H1 (cell line): Measurements from ENCODE around the gene SLCO4C1. TPM values are rescaled to one million over a fixed set of nuclear protein-coding genes. Genes with fewer than 3 reads are reported as not detected.

ENCODE experiments used
- CTCF ChIA-PET: fragments of 300-600 bp; sonication (Branson Sonifier 250); formaldehyde crosslinking; loops from one replicate; lab custom pipeline; 2021; ENCODE audit not compliant: partially characterized antibody; lab: Charles Lee
- POLR2A ChIA-PET: fragments of 300-600 bp; sonication (Branson Sonifier 250); formaldehyde crosslinking; loops from one replicate; lab custom pipeline; 2021; ENCODE audit warnings: inconsistent platforms; ENCODE audit not compliant: partially characterized antibody; lab: Charles Lee
- DNase-seq, 2 experiments: peaks; one replicate each; pipeline versions ENCODE4 v3.0.0 to v3.0.0-alpha.2; 2010 to 2022; ENCODE audit warnings: low spot score in 2 of 2, low read depth in 1 of 2, mixed read lengths in 1 of 2
- FAIRE-seq: peaks from 2 replicates; lab custom pipeline; 2011; peaks lifted over from hg19 to GRCh38; lab: Jason Lieb, UNC
- H2AFZ ChIP-seq: 2 replicates; pipeline ENCODE4 v1.8.1; 2012; ENCODE audit warnings: low read length, inconsistent platforms
- H2AK5ac ChIP-seq: 2 replicates; pipeline ENCODE4 v1.6.1; 2013; ENCODE audit warnings: low read depth, low read length
- H2BK120ac ChIP-seq: replicated peaks from 2 replicates; pipeline ENCODE3; 2013; ENCODE audit warnings: low read depth, low read length, inconsistent platforms
- H2BK12ac ChIP-seq: 2 replicates; pipeline ENCODE4 v1.6.1; 2013; ENCODE audit warnings: low read depth, low read length
- H2BK15ac ChIP-seq: 2 replicates; pipeline ENCODE4 v1.6.1; 2013; ENCODE audit warnings: low read length
- H2BK20ac ChIP-seq: 2 replicates; pipeline ENCODE4 v1.6.1; 2013; ENCODE audit warnings: low read length
- H2BK5ac ChIP-seq: 2 replicates; pipeline ENCODE4 v1.6.1; 2013; ENCODE audit warnings: low read depth, low read length
- H3K14ac ChIP-seq: 2 replicates; pipeline ENCODE4 v1.6.1; 2013; ENCODE audit warnings: inconsistent platforms; ENCODE audit not compliant: insufficient read length
- H3K18ac ChIP-seq: 2 replicates; pipeline ENCODE4 v1.6.1; 2013; ENCODE audit warnings: low read length; ENCODE audit errors: extremely low read depth
- H3K23ac ChIP-seq: 2 replicates; pipeline ENCODE4 v1.6.1; 2013; ENCODE audit warnings: inconsistent platforms; ENCODE audit not compliant: insufficient read length
- H3K23me2 ChIP-seq: 2 replicates; pipeline ENCODE4 v1.6.1; 2013; ENCODE audit warnings: low read depth, low read length
- H3K27ac ChIP-seq: 2 replicates; pipeline ENCODE4 v1.6.1; 2011; ENCODE audit warnings: low read depth, low read length, inconsistent platforms
- H3K27me3 ChIP-seq, 4 experiments: replicated peaks in 1 of 4; 1 replicate in 1 of 4; 2 replicates in 3 of 4; pipeline versions ENCODE4 v1.6.1 to v1.8.1; 2011 to 2013; ENCODE audit warnings: low read length in 3 of 4, mild to moderate bottlenecking in 3 of 4, inconsistent platforms in 2 of 4, mixed read lengths in 2 of 4, moderate library complexity in 1 of 4; ENCODE audit not compliant: control insufficient read depth in 3 of 4, insufficient read depth in 3 of 4; ENCODE audit errors: extremely low read depth in 1 of 4
- H3K36me3 ChIP-seq, 4 experiments: 2 replicates each; pipeline versions ENCODE4 v1.6.1 to v1.8.1; 2011 to 2013; ENCODE audit warnings: mild to moderate bottlenecking in 4 of 4, low read length in 3 of 4, moderate library complexity in 2 of 4, control low read depth in 1 of 4, inconsistent platforms in 1 of 4; ENCODE audit not compliant: insufficient read depth in 4 of 4, control insufficient read depth in 2 of 4
- H3K4ac ChIP-seq: replicated peaks from 2 replicates; pipeline ENCODE3; 2013; ENCODE audit warnings: low read length, low read depth, mixed read lengths, inconsistent platforms; ENCODE audit not compliant: insufficient read length
- H3K4me1 ChIP-seq, 4 experiments: replicated peaks in 1 of 4; 1 replicate in 1 of 4; 2 replicates in 3 of 4; pipeline versions ENCODE4 v1.6.1 to v1.8.1; 2011 to 2013; ENCODE audit warnings: low read length in 3 of 4, inconsistent platforms in 2 of 4, mixed read lengths in 1 of 4; ENCODE audit not compliant: insufficient read depth in 4 of 4, control insufficient read depth in 3 of 4
- H3K4me2 ChIP-seq, 2 experiments: 2 replicates each; pipeline versions ENCODE4 v1.6.1 to v1.8.1; 2011 to 2013; ENCODE audit warnings: low read depth in 2 of 2, low read length in 2 of 2, control low read depth in 1 of 2, inconsistent platforms in 1 of 2, mild to moderate bottlenecking in 1 of 2; ENCODE audit not compliant: insufficient read depth in 1 of 2
- H3K4me3 ChIP-seq, 4 experiments: fragments of 200-600, 300-600 bp in 1 of 4; sonication (generic), shearing (Covaris generic), sonication (Bioruptor Twin) in 1 of 4; 2 replicates each; pipeline versions ENCODE4 v1.5.1 to v1.8.1; 2011 to 2016; ENCODE audit warnings: low read length in 4 of 4, low read depth in 3 of 4, control low read depth in 2 of 4, inconsistent platforms in 2 of 4, mild to moderate bottlenecking in 2 of 4, mixed read lengths in 1 of 4, moderate library complexity in 1 of 4; ENCODE audit not compliant: insufficient read depth in 2 of 4; ENCODE audit errors: extremely low read depth in 1 of 4
- H3K56ac ChIP-seq: replicated peaks from 2 replicates; pipeline ENCODE3; 2013; ENCODE audit warnings: low read depth, mild to moderate bottlenecking, mixed read lengths, low read length, inconsistent platforms; ENCODE audit not compliant: insufficient read length
- H3K79me1 ChIP-seq: 2 replicates; pipeline ENCODE4 v1.6.1; 2013; ENCODE audit warnings: low read depth, low read length, control low read depth
- H3K79me2 ChIP-seq, 2 experiments: 2 replicates each; pipeline versions ENCODE4 v1.6.1 to v1.8.1; 2012 to 2013; ENCODE audit warnings: low read length in 2 of 2, mild to moderate bottlenecking in 2 of 2, inconsistent platforms in 1 of 2; ENCODE audit not compliant: insufficient read depth in 2 of 2, control insufficient read depth in 1 of 2
- H3K9ac ChIP-seq, 4 experiments: replicated peaks in 1 of 4; 1 replicate in 1 of 4; 2 replicates in 3 of 4; pipeline versions ENCODE4 v1.6.1 to v1.8.1; 2011 to 2013; ENCODE audit warnings: low read depth in 3 of 4, low read length in 3 of 4, control low read depth in 2 of 4, mild to moderate bottlenecking in 2 of 4, moderate library complexity in 2 of 4, inconsistent platforms in 1 of 4; ENCODE audit errors: extremely low read depth in 1 of 4
- H3K9me3 ChIP-seq, 2 experiments: 2 replicates each; pipeline versions ENCODE4 v1.6.1 to v1.8.1; 2012 to 2013; ENCODE audit warnings: mild to moderate bottlenecking in 2 of 2, moderate library complexity in 2 of 2, control low read depth in 1 of 2, inconsistent platforms in 1 of 2, low read depth in 1 of 2, low read length in 1 of 2, mixed read lengths in 1 of 2; ENCODE audit not compliant: insufficient read depth in 2 of 2
- H4K20me1 ChIP-seq, 2 experiments: replicated peaks in 1 of 2; 2 replicates each; pipeline versions ENCODE3 to v1.8.1; 2011 to 2013; ENCODE audit warnings: inconsistent platforms in 2 of 2, low read length in 2 of 2, mild to moderate bottlenecking in 1 of 2; ENCODE audit not compliant: insufficient read depth in 2 of 2, control insufficient read depth in 1 of 2
- H4K5ac ChIP-seq: 2 replicates; pipeline ENCODE4 v1.6.1; 2013; ENCODE audit warnings: low read length, low read depth, mixed read lengths, inconsistent platforms; ENCODE audit not compliant: insufficient read length
- H4K8ac ChIP-seq: 2 replicates; pipeline ENCODE4 v1.8.0; 2013; ENCODE audit warnings: mild to moderate bottlenecking, moderate library complexity, low read length, inconsistent platforms; ENCODE audit not compliant: insufficient read depth; ENCODE audit errors: extremely low read depth
- H4K91ac ChIP-seq: replicated peaks from 2 replicates; pipeline ENCODE3; 2013; ENCODE audit warnings: low read length, mixed read lengths, inconsistent platforms; ENCODE audit not compliant: insufficient read length
- GABPA ChIP-seq: IDR thresholded peaks from 2 replicates; pipeline ENCODE4 v1.6.1; 2011; ENCODE audit warnings: mild to moderate bottlenecking, low read length, moderate library complexity, borderline replicate concordance; ENCODE audit not compliant: insufficient read depth
- PHF8 ChIP-seq: fragments of 200-600 bp; sonication (generic); conservative IDR thresholded peaks from 2 replicates; pipeline ENCODE4 v1.7.1; 2012; ENCODE audit warnings: low read depth, mild to moderate bottlenecking, inconsistent platforms, low read length, moderate library complexity
- RXRA ChIP-seq: IDR thresholded peaks from 2 replicates; pipeline ENCODE4 v1.6.1; 2011; ENCODE audit warnings: low read depth, mild to moderate bottlenecking, low read length, moderate library complexity; ENCODE audit not compliant: insufficient read depth
- SIX5 ChIP-seq: IDR thresholded peaks from 2 replicates; pipeline ENCODE4 v1.6.1; 2011; ENCODE audit warnings: mild to moderate bottlenecking, low read depth, low read length
- YY1 ChIP-seq: IDR thresholded peaks from 2 replicates; pipeline ENCODE4 v1.6.1; 2011; ENCODE audit warnings: low read depth, mild to moderate bottlenecking, low read length
- WGBS, 2 experiments: shearing (Covaris generic) in 1 of 2; methylation state at CpG; one replicate each; pipeline versions ENCODE4 v1.1.6 to v1.1.7; 2013 to 2015; ENCODE audit warnings: low lambda C conversion rate in 2 of 2, mixed read lengths in 2 of 2, inconsistent platforms in 1 of 2, low coverage in 1 of 2, missing lambda C conversion rate in 1 of 2; ENCODE audit not compliant: insufficient replicate concordance in 2 of 2, insufficient coverage in 1 of 2, insufficient read length in 1 of 2; ENCODE audit errors: extremely low coverage in 1 of 2, missing lambda C conversion rate in 1 of 2; 5-methylcytosine and 5-hydroxymethylcytosine counted together
- polyA plus RNA-seq, 7 experiments: library from polyadenylated mRNA; depleted of rRNA in 3 of 7; stranded (reverse) in 5 of 7; unstranded in 2 of 7; fragments of >200 nt in 5 of 7; fragments of 200-250 nt in 2 of 7; gene quantifications; 1 replicate in 5 of 7; 2 replicates in 1 of 7; 4 replicates in 1 of 7; pipeline versions ENCODE4 v1.2.1 to v1.2.3, GENCODE V29; 2011 to 2013; ENCODE audit warnings: missing spikeins in 2 of 7, mixed read lengths in 2 of 7
- total RNA-seq: library from RNA; stranded (reverse); fragmentation: NEBNext Ultra II Directional; extraction: Animal tissue kit (Norgen Biotek cat#: 25700); gene quantifications from 2 replicates; pipeline ENCODE4 v1.2.1, GENCODE V29; 2021
- TF ChIP-seq, protein P1 (sequence below): IDR thresholded peaks from 2 replicates; pipeline ENCODE4 v1.6.1; 2012; ENCODE audit warnings: inconsistent platforms
- TF ChIP-seq, protein P2 (sequence below), 3 experiments: IDR thresholded peaks; 1 replicate in 2 of 3; 2 replicates in 1 of 3; pipeline versions ENCODE4 v1.5.1 to v1.6.1; 2011; ENCODE audit warnings: low read length in 3 of 3, mild to moderate bottlenecking in 3 of 3, inconsistent platforms in 2 of 3, low read depth in 1 of 3, moderate library complexity in 1 of 3; ENCODE audit not compliant: insufficient read depth in 1 of 3; ENCODE audit errors: control extremely low read depth in 1 of 3

Gene SLCO4C1
- total and polyA plus RNA-seq, 2 of the 8 experiments (the other 6 are each of a cell fraction or from before 2014, with no cell fraction given), result 1.3 to 4.9 TPM

DNA sequence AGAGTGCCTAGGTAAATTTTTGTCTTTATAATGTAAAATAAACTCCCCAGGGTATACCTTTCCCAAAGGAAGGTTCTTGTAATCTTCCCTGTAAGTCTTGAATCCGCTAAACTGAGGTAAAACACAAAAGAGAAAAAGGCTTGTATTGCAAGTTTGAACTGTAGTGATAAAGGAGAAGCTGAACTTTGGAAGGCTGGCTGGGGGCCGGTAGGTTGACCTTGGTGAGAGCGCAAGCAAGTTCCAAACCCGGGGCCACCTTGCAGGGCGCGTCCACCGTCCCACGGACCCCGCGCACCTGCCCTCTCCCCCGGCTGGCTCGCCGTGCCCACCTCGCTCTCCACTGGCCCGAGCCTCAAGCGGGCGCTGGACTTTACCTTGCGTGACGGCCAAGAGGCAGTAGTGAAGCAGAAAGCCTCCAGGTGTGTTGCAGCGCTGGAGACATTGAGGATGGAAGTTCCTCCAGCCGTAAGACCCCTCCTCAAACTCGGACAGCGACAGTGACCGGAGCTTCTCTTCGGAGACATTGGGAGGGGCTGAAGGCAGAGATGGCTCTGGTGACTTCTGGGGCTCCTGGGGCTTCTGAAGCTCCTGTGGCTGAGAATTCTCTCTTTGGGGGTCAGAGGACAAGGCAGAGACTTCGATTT lies 428 bp downstream of the SLCO4C1 start:
- H2BK5ac ChIP-seq, result peak overlapping the region; percentile 62; the same call in 1 of the 2 replicates
- no peak overlapping the region for H2BK15ac ChIP-seq
- peaks cover 0 to 10% (median 0%) of the 10 kb centered on the region in 4 experiments; a peak in 4 of 7 replicates for H3K27me3 ChIP-seq
- H3K4me3 ChIP-seq, result peak overlapping the region; percentile 41 to 77 (median 74)
- no peaks in the 10 kb centered on the region for H3K79me2 ChIP-seq
- H3K79me1 ChIP-seq, result no peaks in the 10 kb centered on the region
- H4K8ac ChIP-seq, result peak overlapping the region; percentile 65
- DNase-seq (peak in 1 of 2 experiments; percentile 69), FAIRE-seq (no peak)
- H2BK12ac ChIP-seq, result peak overlapping the region; percentile 91
- H3K4me2 ChIP-seq, result peak overlapping the region; percentile 84 to 90
- H2AFZ ChIP-seq, result peak overlapping the region; percentile 81
- H4K91ac ChIP-seq, result peak overlapping the region; percentile 92
- H3K36me3 ChIP-seq, result no peaks in the 10 kb centered on the region
- peak overlapping the region; percentile 88 for H3K18ac ChIP-seq
- H4K5ac ChIP-seq, result no peak overlapping the region
- peaks cover 15% of the 10 kb centered on the region for H3K23me2 ChIP-seq
- H3K27ac ChIP-seq, result no peak overlapping the region
- H2BK120ac ChIP-seq, result peak overlapping the region; percentile 44
- ChIA-PET CTCF (interaction anchor here (0.6 to 2.1 kb wide), 28 partner anchors 9 to 929 kb away, joined by 3 to 12 read pairs (median 4); no protein-coding TSS in a partner anchor), POLR2A (interaction anchor here (0.6 to 1.6 kb wide), 3 partner anchors 63 to 1583 kb away, joined by 3 to 4 read pairs (median 3); no protein-coding TSS in a partner anchor)
- peak overlapping the region in 3 of 4 experiments; percentile 9 to 48 (median 48); a peak in 4 of 7 replicates for H3K9ac ChIP-seq
- peak overlapping the region; percentile 87; the same call in 1 of the 2 replicates for H2BK20ac ChIP-seq
- peak overlapping the region; percentile 44 for H3K4ac ChIP-seq
- H4K20me1 ChIP-seq, result no peaks in the 10 kb centered on the region
- 2% methylated on average over 26 of the region's 26 CpGs; no CpG with 5 or more reads in 1 of the 2 experiments for WGBS, 2 experiments
- no peak overlapping the region for H3K23ac ChIP-seq
- H3K14ac ChIP-seq, result no peak overlapping the region
- peak overlapping the region; percentile 17 for H3K56ac ChIP-seq
- H3K4me1 ChIP-seq, result peaks cover 0 to 7% (median 2%) of the 10 kb centered on the region in 4 experiments; a peak in 2 of 7 replicates
- no peak overlapping the region for H2AK5ac ChIP-seq
- no peaks in the 10 kb centered on the region for H3K9me3 ChIP-seq
- TF ChIP-seq, protein P1, sequence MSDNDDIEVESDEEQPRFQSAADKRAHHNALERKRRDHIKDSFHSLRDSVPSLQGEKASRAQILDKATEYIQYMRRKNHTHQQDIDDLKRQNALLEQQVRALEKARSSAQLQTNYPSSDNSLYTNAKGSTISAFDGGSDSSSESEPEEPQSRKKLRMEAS, result peak; percentile 57; the same call in 1 of the 2 replicates
- TF ChIP-seq GABPA, result no peak
- TF ChIP-seq SIX5, result no peak
- TF ChIP-seq, protein P2, sequence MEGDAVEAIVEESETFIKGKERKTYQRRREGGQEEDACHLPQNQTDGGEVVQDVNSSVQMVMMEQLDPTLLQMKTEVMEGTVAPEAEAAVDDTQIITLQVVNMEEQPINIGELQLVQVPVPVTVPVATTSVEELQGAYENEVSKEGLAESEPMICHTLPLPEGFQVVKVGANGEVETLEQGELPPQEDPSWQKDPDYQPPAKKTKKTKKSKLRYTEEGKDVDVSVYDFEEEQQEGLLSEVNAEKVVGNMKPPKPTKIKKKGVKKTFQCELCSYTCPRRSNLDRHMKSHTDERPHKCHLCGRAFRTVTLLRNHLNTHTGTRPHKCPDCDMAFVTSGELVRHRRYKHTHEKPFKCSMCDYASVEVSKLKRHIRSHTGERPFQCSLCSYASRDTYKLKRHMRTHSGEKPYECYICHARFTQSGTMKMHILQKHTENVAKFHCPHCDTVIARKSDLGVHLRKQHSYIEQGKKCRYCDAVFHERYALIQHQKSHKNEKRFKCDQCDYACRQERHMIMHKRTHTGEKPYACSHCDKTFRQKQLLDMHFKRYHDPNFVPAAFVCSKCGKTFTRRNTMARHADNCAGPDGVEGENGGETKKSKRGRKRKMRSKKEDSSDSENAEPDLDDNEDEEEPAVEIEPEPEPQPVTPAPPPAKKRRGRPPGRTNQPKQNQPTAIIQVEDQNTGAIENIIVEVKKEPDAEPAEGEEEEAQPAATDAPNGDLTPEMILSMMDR (IDR thresholded peaks at IDR 0.05; ENCODE audit: control extremely low read depth in 1 of 3, insufficient read depth in 1 of 3, low read depth in 1 of 3, low read length in 3 of 3), result no peak
- TF ChIP-seq RXRA, result no peak
- no peak for TF ChIP-seq YY1
- no peak for TF ChIP-seq PHF8
